Keratinocyte (primary cell): ENCODE results near the gene NBPF3. TPM values are rescaled to one million over a fixed set of nuclear protein-coding genes. Genes with fewer than 3 reads are reported as not detected.

Experiments
- DNase-seq: peaks from one replicate; pipeline ENCODE4 v3.0.0-alpha.2; 2011; ENCODE audit warnings: low read depth, missing footprints, low spot score
- FAIRE-seq: peaks from 2 replicates; lab custom pipeline; 2011; peaks lifted over from hg19 to GRCh38; lab: Jason Lieb, UNC
- H2AFZ ChIP-seq: 2 replicates; pipeline ENCODE4 v1.6.0; 2012; ENCODE audit warnings: low read length, control low read depth, inconsistent platforms; ENCODE audit not compliant: control insufficient read depth
- H3K27ac ChIP-seq: 2 replicates; pipeline ENCODE4 v1.5.1; 2011; ENCODE audit warnings: low read length; ENCODE audit not compliant: control insufficient read depth, insufficient read depth
- H3K27me3 ChIP-seq: 3 replicates; pipeline ENCODE4 v1.6.0; 2011; ENCODE audit warnings: low read length; ENCODE audit not compliant: control insufficient read depth, insufficient read depth; ENCODE audit errors: extremely low read depth
- H3K36me3 ChIP-seq, 2 experiments: 2 replicates in 1 of 2; 3 replicates in 1 of 2; pipeline ENCODE4 v1.5.1; 2011; ENCODE audit warnings: low read length in 2 of 2, mild to moderate bottlenecking in 1 of 2; ENCODE audit not compliant: control insufficient read depth in 2 of 2, insufficient read depth in 2 of 2; ENCODE audit errors: extremely low read depth in 1 of 2
- H3K4me1 ChIP-seq: 3 replicates; pipeline ENCODE4 v1.5.1; 2011; ENCODE audit warnings: low read length; ENCODE audit not compliant: control insufficient read depth, insufficient read depth; ENCODE audit errors: extremely low read depth
- H3K4me2 ChIP-seq: 3 replicates; pipeline ENCODE4 v1.6.0; 2011; ENCODE audit warnings: low read depth, low read length; ENCODE audit not compliant: control insufficient read depth, insufficient read depth; ENCODE audit errors: extremely low read depth
- H3K4me3 ChIP-seq, 3 experiments: fragments of 200-600 bp in 1 of 3; sonication (generic) in 1 of 3; 2 replicates in 2 of 3; 3 replicates in 1 of 3; pipeline ENCODE4 v1.5.1; 2011 to 2016; ENCODE audit warnings: low read length in 3 of 3, mild to moderate bottlenecking in 3 of 3, control low read depth in 2 of 3, inconsistent platforms in 1 of 3, low read depth in 1 of 3, mixed read lengths in 1 of 3, mixed run types in 1 of 3, moderate library complexity in 1 of 3; ENCODE audit not compliant: control insufficient read depth in 2 of 3, insufficient read depth in 2 of 3; ENCODE audit errors: extremely low read depth in 1 of 3
- H3K79me2 ChIP-seq: 2 replicates; pipeline ENCODE4 v1.6.0; 2012; ENCODE audit warnings: low read length; ENCODE audit not compliant: control insufficient read depth, insufficient read depth
- H3K9ac ChIP-seq: 3 replicates; pipeline ENCODE4 v1.6.0; 2011; ENCODE audit warnings: low read length; ENCODE audit not compliant: control insufficient read depth, insufficient read depth; ENCODE audit errors: extremely low read depth
- H3K9me1 ChIP-seq: 3 replicates; pipeline ENCODE4 v1.6.0; 2011; ENCODE audit warnings: low read length; ENCODE audit not compliant: control insufficient read depth, insufficient read depth; ENCODE audit errors: extremely low read depth
- H3K9me3 ChIP-seq: 2 replicates; pipeline ENCODE4 v1.5.1; 2012; ENCODE audit warnings: low read depth, low read length; ENCODE audit not compliant: control insufficient read depth
- H4K20me1 ChIP-seq: 3 replicates; pipeline ENCODE4 v1.6.0; 2011; ENCODE audit warnings: low read length; ENCODE audit not compliant: control insufficient read depth, insufficient read depth; ENCODE audit errors: extremely low read depth
- CTCF ChIP-seq, 3 experiments: IDR thresholded peaks in 1 of 3; conservative IDR thresholded peaks in 1 of 3; optimal IDR thresholded peaks in 1 of 3; 2 replicates in 2 of 3; 3 replicates in 1 of 3; pipeline versions ENCODE3 to v1.5.1; 2011; ENCODE audit warnings: low read length in 3 of 3, mild to moderate bottlenecking in 3 of 3, moderate library complexity in 2 of 3, control low read depth in 1 of 3, inconsistent platforms in 1 of 3; ENCODE audit not compliant: insufficient read depth in 2 of 3; ENCODE audit errors: extremely low read depth in 1 of 3
- EZH2 ChIP-seq: IDR thresholded peaks from one replicate; pipeline ENCODE4 v1.6.1; 2012; ENCODE audit warnings: inconsistent platforms, mild to moderate bottlenecking, low read length, moderate library complexity
- dilution Hi-C: fragments of 300-500 bp; cut with MboI; formaldehyde crosslinking; loops from one replicate; pipeline ENCODE4 v1.7.0; 2020; ENCODE audit warnings: low sequenced_read_pairs; ENCODE audit not compliant: extremely low pct_ligation_motif_present
- polyA minus RNA-seq, 3 experiments: library from RNA; depleted of rRNA, polyadenylated mRNA; stranded (reverse); fragments of >200 nt; gene quantifications; 1 replicate in 1 of 3; 2 replicates in 1 of 3; 3 replicates in 1 of 3; pipeline ENCODE4 v1.2.3, GENCODE V29; 2011
- polyA plus RNA-seq, 5 experiments: library from polyadenylated mRNA; depleted of rRNA in 3 of 5; stranded (reverse) in 3 of 5; stranded (forward) in 1 of 5; unstranded in 1 of 5; fragments of >200 nt; gene quantifications; 1 replicate in 1 of 5; 2 replicates in 3 of 5; 3 replicates in 1 of 5; pipeline versions ENCODE4 v1.2.1 to v1.2.3, GENCODE V29; 2011 to 2012; ENCODE audit warnings: missing spikeins in 2 of 5, low read depth in 1 of 5, low replicate concordance in 1 of 5

NBPF3 gene
- polyA plus RNA-seq (6.0 to 8.0 TPM (median 6.8 TPM) in 3 replicates), polyA minus RNA-seq (4.1 to 14.7 TPM (median 10.2 TPM) in 3 replicates)
- 2.5 TPM for polyA plus RNA-seq (2011; ENCODE audit: low read depth)
- polyA plus RNA-seq (2011; cell fraction: cytosol; rRNA removed), result 4.1 and 5.0 TPM in 2 replicates
- polyA plus RNA-seq (2011; cell fraction: nucleus; rRNA removed), result 11.7 and 12.5 TPM in 2 replicates
- 3.9 and 6.0 TPM in 2 replicates for polyA plus RNA-seq (2012; ENCODE audit: low replicate concordance)
- polyA minus RNA-seq (2011; cell fraction: cytosol; rRNA and poly(A)+ RNA removed), result 2.9 TPM
- 4.2 and 8.7 TPM in 2 replicates for polyA minus RNA-seq (2011; cell fraction: nucleus; rRNA and poly(A)+ RNA removed)

GRCh38 chr1:21439721-21440629 lies at the start of gene NBPF3:
Gene NBPF3 (plus strand): TSS chr1:21440137. CDS start chr1:21445087, 4,950 bp downstream.
- no peak for FAIRE-seq

GRCh38 chr1:21391497-21391896 lies 48.4 kb upstream of the NBPF3 start:
- Histone ChIP-seq H3K4me3 (no peak overlapping the region), H3K4me1 (no peaks in the 10 kb centered on the region), H3K27me3 (no peaks in the 10 kb centered on the region), H3K36me3 (no peaks in the 10 kb centered on the region), H3K27ac (no peak overlapping the region), H3K9me1 (no peaks in the 10 kb centered on the region), H4K20me1 (no peaks in the 10 kb centered on the region), H3K9me3 (no peaks in the 10 kb centered on the region), H3K9ac (no peak overlapping the region), H3K4me2 (no peak overlapping the region), H2AFZ (no peak overlapping the region), H3K79me2 (no peaks in the 10 kb centered on the region)
- TF ChIP-seq EZH2 (no peak), CTCF (optimal IDR thresholded peaks at IDR 0.05 in 1 of 3, IDR thresholded peaks at IDR 0.05 in 1 of 3, conservative IDR thresholded peaks at IDR 0.05 in 1 of 3; ENCODE audit: extremely low read depth in 1 of 3, insufficient read depth in 2 of 3, low read length in 3 of 3) (no peak)
- DNase-seq (no peak), FAIRE-seq (no peak)
- dilution Hi-C loops, result no loop called here

More at GRCh38 chr1:21439721-21440629, at the start of gene NBPF3:
- H3K4me3 ChIP-seq, result peak within 1 kb of the TSS; percentile 50 to 78 (median 73)
- peak; percentile 77 for DNase-seq
- H2AFZ ChIP-seq, result peak within 1 kb of the TSS; percentile 89
- no peaks in the 10 kb centered on the region for H3K9me1 ChIP-seq
- TF ChIP-seq EZH2 (no peak), CTCF (optimal IDR thresholded peaks at IDR 0.05 in 1 of 3, IDR thresholded peaks at IDR 0.05 in 1 of 3, conservative IDR thresholded peaks at IDR 0.05 in 1 of 3; ENCODE audit: extremely low read depth in 1 of 3, insufficient read depth in 2 of 3, low read length in 3 of 3) (no peak)
- H4K20me1 ChIP-seq, result no peaks in the 10 kb centered on the region
- peaks cover 0 to 1% of the 10 kb centered on the region in 2 experiments for H3K36me3 ChIP-seq
- H3K9me3 ChIP-seq, result no peaks in the 10 kb centered on the region
- peak within 1 kb of the TSS; percentile 69 for H3K9ac ChIP-seq
- H3K79me2 ChIP-seq, result peaks cover 16% of the 10 kb centered on the region
- peak within 1 kb of the TSS; percentile 90 for H3K4me2 ChIP-seq
- dilution Hi-C loops, result no loop called here
- peak within 1 kb of the TSS; percentile 52 for H3K27ac ChIP-seq
- no peaks in the 10 kb centered on the region for H3K27me3 ChIP-seq
- H3K4me1 ChIP-seq, result peaks cover 2% of the 10 kb centered on the region
